Measurements from ENCODE around the gene DEFB129.

GRCh38 chr20:217266-217665 is 9.8 kb upstream of the DEFB129 start:
- TF ChIP-seq POLR2A (IDR thresholded peaks at IDR 0.05; ENCODE audit: low read depth, low read length), result no peak
- TF ChIP-seq POLR2AphosphoS5 (IDR thresholded peaks at IDR 0.05; ENCODE audit: low read depth, low read length), result no peak
